Measurements from ENCODE around the gene C1orf174. TPM values are rescaled to one million over a fixed set of nuclear protein-coding genes. Genes with fewer than 3 reads are reported as not detected.

C1orf174 gene
- total RNA-seq, 2 experiments from 2014 or later: 51.0 to 53.1 TPM

- Mint-ChIP-seq H3K9me3 (no peaks in the 10 kb centered on the region), H3K4me3 (peak overlapping the region; percentile 96), H3K27me3 (no peaks in the 10 kb centered on the region), H3K36me3 (no peaks in the 10 kb centered on the region), H3K4me1 (peaks cover 27% of the 10 kb centered on the region), H3K27ac (no peak overlapping the region)
- DNase-seq: no peak
Observed at GRCh38 chr1:3858231-3858981, 41.7 kb downstream of the C1orf174 start.

GRCh38 chr1:3857791-3858129, 42.3 kb downstream of the C1orf174 start:
- H3K36me3 Mint-ChIP-seq: no peaks in the 10 kb centered on the region
- no peak overlapping the region for H3K27ac Mint-ChIP-seq
- peak overlapping the region; percentile 96 for H3K4me3 Mint-ChIP-seq
- no peak for DNase-seq
- H3K27me3 Mint-ChIP-seq: no peaks in the 10 kb centered on the region
- peaks cover 25% of the 10 kb centered on the region for H3K4me1 Mint-ChIP-seq
- no peaks in the 10 kb centered on the region for H3K9me3 Mint-ChIP-seq

GRCh38 chr1:3856923-3857790, 42.9 kb downstream of the C1orf174 start, which contains the start of the genes CEP104 and DFFB:
CEP104 (minus strand) TSS chr1:3857211; CDS start chr1:3852407, 4,804 bp downstream.
DFFB (plus strand) TSS chr1:3857476; CDS start chr1:3857604, 128 bp downstream.
- H3K4me3 Mint-ChIP-seq: peak within 1 kb of the TSS; percentile 96
- peak; percentile 97 for DNase-seq
- H3K36me3 Mint-ChIP-seq: no peaks in the 10 kb centered on the region
- peak within 1 kb of the TSS; percentile 90 for H3K27ac Mint-ChIP-seq
- H3K9me3 Mint-ChIP-seq: no peaks in the 10 kb centered on the region
- no peaks in the 10 kb centered on the region for H3K27me3 Mint-ChIP-seq
- peaks cover 25% of the 10 kb centered on the region for H3K4me1 Mint-ChIP-seq

GRCh38 chr1:3852711-3853485, 47.2 kb downstream of the C1orf174 start:
- Mint-ChIP-seq H3K27ac (no peak overlapping the region), H3K4me1 (peaks cover 11% of the 10 kb centered on the region), H3K27me3 (no peaks in the 10 kb centered on the region), H3K4me3 (no peak overlapping the region), H3K36me3 (peaks cover 8% of the 10 kb centered on the region), H3K9me3 (no peaks in the 10 kb centered on the region)
- no peak for DNase-seq

GRCh38 chr1:3852091-3852490, 48.0 kb downstream of the C1orf174 start:
- peaks cover 11% of the 10 kb centered on the region for H3K4me1 Mint-ChIP-seq
- H3K27ac Mint-ChIP-seq: no peak overlapping the region
- no peaks in the 10 kb centered on the region for H3K9me3 Mint-ChIP-seq
- H3K36me3 Mint-ChIP-seq: peaks cover 9% of the 10 kb centered on the region
- no peaks in the 10 kb centered on the region for H3K27me3 Mint-ChIP-seq
- DNase-seq: no peak
- no peak overlapping the region for H3K4me3 Mint-ChIP-seq

GRCh38 chr1:3851292-3851691, 48.8 kb downstream of the C1orf174 start:
- no peaks in the 10 kb centered on the region for H3K9me3 Mint-ChIP-seq
- H3K36me3 Mint-ChIP-seq: peaks cover 9% of the 10 kb centered on the region
- DNase-seq: no peak
- no peak overlapping the region for H3K4me3 Mint-ChIP-seq
- H3K27ac Mint-ChIP-seq: no peak overlapping the region
- peaks cover 11% of the 10 kb centered on the region for H3K4me1 Mint-ChIP-seq
- H3K27me3 Mint-ChIP-seq: no peaks in the 10 kb centered on the region

GRCh38 chr1:3850857-3851256, 49.2 kb downstream of the C1orf174 start:
- Mint-ChIP-seq H3K4me3 (no peak overlapping the region), H3K36me3 (peaks cover 9% of the 10 kb centered on the region), H3K9me3 (no peaks in the 10 kb centered on the region)

GRCh38 chr1:3847081-3847480, 53.0 kb downstream of the C1orf174 start:
- H3K9me3 Mint-ChIP-seq: no peaks in the 10 kb centered on the region
- peaks cover 15% of the 10 kb centered on the region for H3K36me3 Mint-ChIP-seq
- H3K27ac Mint-ChIP-seq: no peak overlapping the region
- no peak overlapping the region for H3K4me3 Mint-ChIP-seq
- no peak for DNase-seq
- H3K27me3 Mint-ChIP-seq: no peaks in the 10 kb centered on the region
- H3K4me1 Mint-ChIP-seq: no peaks in the 10 kb centered on the region

More at GRCh38 chr1:3850857-3851256, 49.2 kb downstream of the C1orf174 start:
- H3K27me3 Mint-ChIP-seq: no peaks in the 10 kb centered on the region
- no peak overlapping the region for H3K27ac Mint-ChIP-seq
- no peak for DNase-seq
- peaks cover 6% of the 10 kb centered on the region for H3K4me1 Mint-ChIP-seq

GRCh38 chr1:3846541-3846940, 53.5 kb downstream of the C1orf174 start:
- DNase-seq: no peak
- Mint-ChIP-seq H3K27ac (no peak overlapping the region), H3K4me3 (no peak overlapping the region), H3K9me3 (no peaks in the 10 kb centered on the region), H3K4me1 (no peaks in the 10 kb centered on the region), H3K36me3 (peaks cover 15% of the 10 kb centered on the region), H3K27me3 (no peaks in the 10 kb centered on the region)

- Mint-ChIP-seq H3K27ac (no peak overlapping the region), H3K9me3 (no peaks in the 10 kb centered on the region), H3K4me1 (no peaks in the 10 kb centered on the region), H3K36me3 (peaks cover 28% of the 10 kb centered on the region), H3K27me3 (no peaks in the 10 kb centered on the region), H3K4me3 (no peak overlapping the region)
- DNase-seq: no peak
Observed at GRCh38 chr1:3842912-3843311, 57.2 kb downstream of the C1orf174 start.

GRCh38 chr1:3841491-3841890, 58.6 kb downstream of the C1orf174 start:
- no peak for DNase-seq
- peaks cover 41% of the 10 kb centered on the region for H3K36me3 Mint-ChIP-seq
- H3K4me1 Mint-ChIP-seq: no peaks in the 10 kb centered on the region
- H3K4me3 Mint-ChIP-seq: no peak overlapping the region
- H3K9me3 Mint-ChIP-seq: peaks cover 6% of the 10 kb centered on the region
- H3K27ac Mint-ChIP-seq: no peak overlapping the region
- no peaks in the 10 kb centered on the region for H3K27me3 Mint-ChIP-seq

Other genes starting within 250 kb of the C1orf174 start
- under 1 TPM; 0.50 to 0.58 TPM for gene TP73, start 247.8 kb downstream of the C1orf174 start, total RNA-seq
- gene CCDC27, start 147.8 kb downstream of the C1orf174 start, total RNA-seq: not detected
- gene SMIM1, start 127.5 kb downstream of the C1orf174 start, total RNA-seq: 1 to 10 TPM; 1.5 to 1.8 TPM
- 10 to 100 TPM; 47.5 to 57.5 TPM for gene LRRC47, start 103.8 kb downstream of the C1orf174 start, total RNA-seq
- 10 to 100 TPM; 28.8 to 40.1 TPM for gene CEP104, start 43.1 kb downstream of the C1orf174 start, total RNA-seq
- 10 to 100 TPM in 1 of 2 experiments, 1 to 10 TPM in 1; 8.8 to 11.1 TPM for gene DFFB, start 42.8 kb downstream of the C1orf174 start, total RNA-seq